HepG2 (cell line): ENCODE data around the gene PPM1H. TPM values are rescaled to one million over a fixed set of nuclear protein-coding genes. Genes with fewer than 3 reads are reported as not detected.

Source experiments
- ATAC-seq: fragments of 200-7000 bp; cut with Tn5 transposase; 3 replicates; pipeline ENCODE4 v1.9.1; 2020; ENCODE audit warnings: mild to moderate bottlenecking, moderate library complexity
- BruUV-seq: library from RNA; stranded (reverse); fragments of 400-500 nt; replicated peaks from 2 replicates; lab custom pipeline; 2021; lab: Mats Ljungman, UMichigan
- CTCF ChIA-PET: fragments of 300-600 bp; formaldehyde crosslinking; extraction: SDS; loops from one replicate; lab custom pipeline; 2021; ENCODE audit warnings: low total read pairs, inconsistent platforms, low intra/inter-chr PET ratio; lab: Yijun Ruan, JAX
- POLR2A ChIA-PET: fragments of 350-600 bp; sonication (Branson Sonifier 250); formaldehyde crosslinking; loops from one replicate; lab custom pipeline; 2020; ENCODE audit warnings: antibody characterized with exemption, inconsistent platforms; lab: Yijun Ruan, JAX
- DNase-seq: peaks from one replicate; pipeline ENCODE4 v3.0.0-alpha.2; 2015; ENCODE audit warnings: low spot score
- FAIRE-seq: peaks from 3 replicates; lab custom pipeline; 2011; peaks lifted over from hg19 to GRCh38; lab: Jason Lieb, UNC
- H2AFZ ChIP-seq: one replicate; pipeline ENCODE4 v1.6.1; 2011; ENCODE audit warnings: low read length, inconsistent platforms
- H3K27ac ChIP-seq: fragments of 300-600 bp; 3 replicates; pipeline ENCODE4 v1.8.0; 2011; ENCODE audit warnings: mixed run types, mild to moderate bottlenecking, mixed read lengths, low read length, inconsistent platforms; ENCODE audit not compliant: insufficient read depth; ENCODE audit errors: extremely low read length
- H3K27me3 ChIP-seq, 2 experiments: fragments of 200-600 bp in 1 of 2; 2 replicates in 1 of 2; 3 replicates in 1 of 2; pipeline versions ENCODE4 v1.6.0 to v1.8.0; 2011; ENCODE audit warnings: low read length in 2 of 2, mild to moderate bottlenecking in 2 of 2, moderate library complexity in 2 of 2, inconsistent platforms in 1 of 2; ENCODE audit not compliant: insufficient read depth in 2 of 2, control insufficient read depth in 1 of 2
- H3K36me3 ChIP-seq, 2 experiments: fragments of 200-600 bp in 1 of 2; replicated peaks in 1 of 2; 2 replicates in 1 of 2; 3 replicates in 1 of 2; pipeline versions ENCODE4 v1.5.1 to v1.8.0; 2011; ENCODE audit warnings: low read length in 2 of 2, inconsistent platforms in 1 of 2; ENCODE audit not compliant: insufficient read depth in 2 of 2, control insufficient read depth in 1 of 2
- H3K4me1 ChIP-seq: 2 replicates; pipeline ENCODE4 v1.5.1; 2012; ENCODE audit warnings: low read length, inconsistent platforms; ENCODE audit not compliant: insufficient read depth
- H3K4me2 ChIP-seq: 2 replicates; pipeline ENCODE4 v1.6.0; 2011; ENCODE audit warnings: low read depth, low read length, inconsistent platforms
- H3K4me3 ChIP-seq, 3 experiments: fragments of 200-600 bp in 1 of 3; sonication (generic), shearing (Covaris generic) in 1 of 3; replicated peaks in 1 of 3; 2 replicates each; pipeline ENCODE4 v1.5.1; 2011 to 2016; ENCODE audit warnings: low read length in 3 of 3, inconsistent platforms in 2 of 3, low read depth in 2 of 3, mild to moderate bottlenecking in 2 of 3, control low read depth in 1 of 3, mixed read lengths in 1 of 3; ENCODE audit not compliant: insufficient read depth in 1 of 3
- H3K79me2 ChIP-seq: one replicate; pipeline ENCODE4 v1.6.1; 2011; ENCODE audit warnings: low read length, inconsistent platforms; ENCODE audit not compliant: insufficient read depth
- H3K9ac ChIP-seq: 2 replicates; pipeline ENCODE4 v1.6.0; 2011; ENCODE audit warnings: mild to moderate bottlenecking, low read depth, low read length, inconsistent platforms; ENCODE audit not compliant: insufficient read depth
- H3K9me3 ChIP-seq: 2 replicates; pipeline ENCODE4 v1.5.1; 2012; ENCODE audit warnings: mild to moderate bottlenecking, low read length
- H4K20me1 ChIP-seq: 2 replicates; pipeline ENCODE4 v1.6.0; 2011; ENCODE audit warnings: inconsistent platforms, mild to moderate bottlenecking, low read length, moderate library complexity; ENCODE audit not compliant: insufficient read depth
- AHR ChIP-seq: IDR thresholded peaks from 2 replicates; pipeline ENCODE4 v1.6.1; 2018; ENCODE audit warnings: missing genetic modification reagents, missing compliant biosample characterization
- CCAR2 ChIP-seq: fragments of 200-400 bp; formaldehyde crosslinking; optimal IDR thresholded peaks from 2 replicates; pipeline ENCODE3; 2018; ENCODE audit warnings: low read depth, mild to moderate bottlenecking, low read length, moderate library complexity
- CEBPG ChIP-seq: IDR thresholded peaks from 2 replicates; pipeline ENCODE4 v1.6.1; 2016
- HMGA1 ChIP-seq: sonication (generic); formaldehyde crosslinking; conservative IDR thresholded peaks from 2 replicates; pipeline ENCODE4 v1.4.0; 2020; ENCODE audit warnings: missing genetic modification reagents
- MIER3 ChIP-seq: IDR thresholded peaks from 2 replicates; pipeline ENCODE4 v1.6.1; 2016; ENCODE audit warnings: missing compliant biosample characterization, borderline replicate concordance
- NFATC3 ChIP-seq: sonication (generic); formaldehyde crosslinking; IDR thresholded peaks from 2 replicates; pipeline ENCODE4 v1.5.1; 2020; ENCODE audit warnings: mild to moderate bottlenecking, missing genetic modification reagents
- PAX8 ChIP-seq: sonication (generic); formaldehyde crosslinking; IDR thresholded peaks from 2 replicates; pipeline ENCODE4 v1.8.0; 2022; ENCODE audit warnings: mild to moderate bottlenecking, missing genetic modification reagents, borderline replicate concordance
- POLR2AphosphoS5 ChIP-seq: IDR thresholded peaks from 2 replicates; pipeline ENCODE4 v1.6.1; 2012; ENCODE audit warnings: low read depth, low read length
- REL ChIP-seq: sonication (generic); formaldehyde crosslinking; conservative IDR thresholded peaks from 2 replicates; pipeline ENCODE4 v1.8.0; 2022; ENCODE audit warnings: mild to moderate bottlenecking, missing genetic modification reagents, moderate library complexity
- TBL1XR1 ChIP-seq: fragments of 150-350 bp; IDR thresholded peaks from 2 replicates; pipeline ENCODE4 v1.6.1; 2014; ENCODE audit warnings: borderline replicate concordance, low read length; ENCODE audit not compliant: partially characterized antibody
- TRIM24 ChIP-seq: sonication (generic); formaldehyde crosslinking; IDR thresholded peaks from 2 replicates; pipeline ENCODE4 v1.8.0; 2022; ENCODE audit warnings: mild to moderate bottlenecking, missing genetic modification reagents
- ZNF605 ChIP-seq: sonication (generic); formaldehyde crosslinking; IDR thresholded peaks from 2 replicates; pipeline ENCODE4 v1.8.0; 2022; ENCODE audit warnings: mild to moderate bottlenecking, missing genetic modification reagents
- ZSCAN22 ChIP-seq: sonication (generic); formaldehyde crosslinking; IDR thresholded peaks from 2 replicates; pipeline ENCODE4 v1.4.0; 2020; ENCODE audit warnings: mild to moderate bottlenecking, missing genetic modification reagents
- WGBS: methylation state at CpG from one replicate; pipeline ENCODE4 v1.1.6; 2017; ENCODE audit warnings: low lambda C conversion rate; 5-methylcytosine and 5-hydroxymethylcytosine counted together
- in situ Hi-C: cut with HindIII; loops from 2 replicates; pipeline ENCODE4 v1.10.0; 2017; ENCODE audit warnings: low pct_unique_long_range_greater_than_20kb; ENCODE audit not compliant: extremely low pct_ligation_motif_present
- intact Hi-C: fragments of 100-400 bp; cut with micrococcal nuclease; formaldehyde crosslinking; loops from one replicate; pipeline ENCODE4 v1.10.0; 2022; ENCODE audit not compliant: unreplicated experiment
- polyA plus RNA-seq, 8 experiments: library from polyadenylated mRNA; depleted of rRNA in 3 of 8; stranded (reverse) in 7 of 8; unstranded in 1 of 8; fragments of >200 nt; fragmentation: Illumina TruSeq in 4 of 8; extraction: Trizol in 4 of 8; gene quantifications; 2 replicates each; pipeline versions ENCODE4 v1.2.1 to v1.2.3, GENCODE V29; 2011 to 2016; ENCODE audit warnings: low read depth in 4 of 8, missing spikeins in 1 of 8, mixed read lengths in 1 of 8; ENCODE audit not compliant: insufficient read depth in 1 of 8
- total RNA-seq, 5 experiments: library from RNA; depleted of rRNA; stranded (reverse); fragments of >200 nt; fragmentation: Illumina TruSeq; extraction: Trizol; gene quantifications; 2 replicates each; pipeline ENCODE4 v1.2.3, GENCODE V29; 2016; ENCODE audit warnings: low read depth in 1 of 5
- TF ChIP-seq, protein P1 (sequence below): sonication (generic); formaldehyde crosslinking; IDR thresholded peaks from 2 replicates; pipeline ENCODE4 v1.4.0; 2020; ENCODE audit warnings: mild to moderate bottlenecking, low read depth, missing genetic modification reagents
- TF ChIP-seq, protein P2 (sequence below): sonication (generic); formaldehyde crosslinking; IDR thresholded peaks from 2 replicates; pipeline ENCODE4 v1.5.1; 2020; ENCODE audit warnings: mild to moderate bottlenecking, missing genetic modification reagents, moderate library complexity

Gene PPM1H
- total and polyA plus RNA-seq, 2 of the 13 experiments (the other 11 are each of a cell fraction or from before 2014, with no cell fraction given) = 29.1 to 38.1 TPM

DNA sequence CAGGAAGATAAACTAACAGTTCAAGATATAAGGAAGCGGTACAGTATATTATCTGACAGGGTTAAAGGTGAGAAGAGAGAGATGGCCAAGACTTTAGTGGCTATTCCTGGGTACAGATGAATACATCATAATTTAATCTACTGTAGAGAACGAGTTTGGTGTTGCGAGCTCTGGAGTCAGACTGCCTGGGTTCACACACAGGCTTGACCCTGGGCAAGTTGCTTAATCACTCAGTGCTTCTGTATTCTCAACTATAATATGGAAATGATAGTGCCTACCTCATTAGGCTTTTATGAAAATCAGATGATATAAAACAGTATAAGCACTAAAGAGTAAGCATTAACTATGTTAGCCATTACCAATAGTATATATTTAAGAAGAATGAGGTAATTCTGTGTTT is 3.5 kb downstream of the PPM1H start:
- H3K9ac ChIP-seq = peak overlapping the region; percentile 20; the same call in 1 of the 2 replicates
- H3K27ac ChIP-seq = peak overlapping the region; percentile 30
- FAIRE-seq (no peak), DNase-seq (no peak), ATAC-seq (no peak)
- peak overlapping the region in 2 of 3 experiments; percentile 11 to 22; a peak in 3 of 6 replicates for H3K4me3 ChIP-seq
- H3K4me1 ChIP-seq = peaks cover 68% of the 10 kb centered on the region
- no peak overlapping the region for H2AFZ ChIP-seq
- no peaks in the 10 kb centered on the region for H3K9me3 ChIP-seq
- 65% methylated on average over 3 of the region's 3 CpGs for WGBS
- intact Hi-C loops (loop anchor here (5.0 kb wide), 1 partner anchor 89 kb away; no protein-coding TSS in a partner anchor), in situ Hi-C loops (no loop called here)
- H3K27me3 ChIP-seq = no peaks in the 10 kb centered on the region; a peak in 1 of 5 replicates
- H4K20me1 ChIP-seq = peaks cover 14% of the 10 kb centered on the region
- POLR2A ChIA-PET = no interaction called here
- TF ChIP-seq PAX8 (CRISPR knock-in tag) (no peak), CEBPG (peak; percentile 51), ZNF605 (CRISPR knock-in tag) (no peak), ZSCAN22 (CRISPR knock-in tag) (no peak), MIER3 (CRISPR knock-in tag) (no peak), TRIM24 (no peak), AHR (no peak)
- BruUV-seq = no TSS peak
- peak overlapping the region; percentile 69 for H3K4me2 ChIP-seq
- CTCF ChIA-PET = no interaction called here
- H3K79me2 ChIP-seq = peaks cover 80% of the 10 kb centered on the region
- H3K36me3 ChIP-seq = peaks cover 0 to 5% of the 10 kb centered on the region in 2 experiments; a peak in 2 of 5 replicates

GRCh38 chr12:62930546-62931425 is 4.2 kb downstream of the PPM1H start:
- Histone ChIP-seq H3K27ac (peak overlapping the region; percentile 30), H3K27me3 (no peaks in the 10 kb centered on the region; a peak in 1 of 5 replicates), H3K4me1 (peaks cover 69% of the 10 kb centered on the region), H3K79me2 (peaks cover 87% of the 10 kb centered on the region), H3K36me3 (peaks cover 0 to 5% of the 10 kb centered on the region in 2 experiments; a peak in 2 of 5 replicates), H2AFZ (no peak overlapping the region), H3K9ac (peak overlapping the region; percentile 20; the same call in 1 of the 2 replicates), H4K20me1 (peaks cover 15% of the 10 kb centered on the region), H3K4me2 (peak overlapping the region; percentile 69), H3K4me3 (peak overlapping the region in 2 of 3 experiments; percentile 23 to 32; a peak in 4 of 6 replicates), H3K9me3 (no peaks in the 10 kb centered on the region)
- ChIA-PET CTCF (no interaction called here), POLR2A (interaction anchor here (0.5 to 0.9 kb wide), 3 partner anchors 31 to 34 kb away, joined by 3 to 4 read pairs (median 3); no protein-coding TSS in a partner anchor)
- intact Hi-C loops (loop anchor here (5.0 kb wide), 1 partner anchor 88 kb away; no protein-coding TSS in a partner anchor), in situ Hi-C loops (no loop called here)
- FAIRE-seq (no peak), DNase-seq (no peak), ATAC-seq (no peak)
- 61% methylated on average over 5 of the region's 5 CpGs for WGBS
- no TSS peak for BruUV-seq
- TF ChIP-seq, protein P1, sequence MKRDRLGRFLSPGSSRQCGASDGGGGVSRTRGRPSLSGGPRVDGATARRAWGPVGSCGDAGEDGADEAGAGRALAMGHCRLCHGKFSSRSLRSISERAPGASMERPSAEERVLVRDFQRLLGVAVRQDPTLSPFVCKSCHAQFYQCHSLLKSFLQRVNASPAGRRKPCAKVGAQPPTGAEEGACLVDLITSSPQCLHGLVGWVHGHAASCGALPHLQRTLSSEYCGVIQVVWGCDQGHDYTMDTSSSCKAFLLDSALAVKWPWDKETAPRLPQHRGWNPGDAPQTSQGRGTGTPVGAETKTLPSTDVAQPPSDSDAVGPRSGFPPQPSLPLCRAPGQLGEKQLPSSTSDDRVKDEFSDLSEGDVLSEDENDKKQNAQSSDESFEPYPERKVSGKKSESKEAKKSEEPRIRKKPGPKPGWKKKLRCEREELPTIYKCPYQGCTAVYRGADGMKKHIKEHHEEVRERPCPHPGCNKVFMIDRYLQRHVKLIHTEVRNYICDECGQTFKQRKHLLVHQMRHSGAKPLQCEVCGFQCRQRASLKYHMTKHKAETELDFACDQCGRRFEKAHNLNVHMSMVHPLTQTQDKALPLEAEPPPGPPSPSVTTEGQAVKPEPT = no peak
- no peak for TF ChIP-seq REL
- no peak for TF ChIP-seq HMGA1
- TF ChIP-seq, protein P2, sequence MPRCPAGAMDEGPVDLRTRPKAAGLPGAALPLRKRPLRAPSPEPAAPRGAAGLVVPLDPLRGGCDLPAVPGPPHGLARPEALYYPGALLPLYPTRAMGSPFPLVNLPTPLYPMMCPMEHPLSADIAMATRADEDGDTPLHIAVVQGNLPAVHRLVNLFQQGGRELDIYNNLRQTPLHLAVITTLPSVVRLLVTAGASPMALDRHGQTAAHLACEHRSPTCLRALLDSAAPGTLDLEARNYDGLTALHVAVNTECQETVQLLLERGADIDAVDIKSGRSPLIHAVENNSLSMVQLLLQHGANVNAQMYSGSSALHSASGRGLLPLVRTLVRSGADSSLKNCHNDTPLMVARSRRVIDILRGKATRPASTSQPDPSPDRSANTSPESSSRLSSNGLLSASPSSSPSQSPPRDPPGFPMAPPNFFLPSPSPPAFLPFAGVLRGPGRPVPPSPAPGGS = no peak
- TF ChIP-seq POLR2AphosphoS5 = no peak
- no peak for TF ChIP-seq CCAR2
- TF ChIP-seq NFATC3 (CRISPR knock-in tag) = no peak
- no peak for TF ChIP-seq TBL1XR1
